ENCODE data around the gene TRMO. TPM values are rescaled to one million over a fixed set of nuclear protein-coding genes. Genes with fewer than 3 reads are reported as not detected.

The TRMO gene
- total RNA-seq, 4 donors from 2014 or later: 25.7 to 104 (median 29.3) TPM

DNA sequence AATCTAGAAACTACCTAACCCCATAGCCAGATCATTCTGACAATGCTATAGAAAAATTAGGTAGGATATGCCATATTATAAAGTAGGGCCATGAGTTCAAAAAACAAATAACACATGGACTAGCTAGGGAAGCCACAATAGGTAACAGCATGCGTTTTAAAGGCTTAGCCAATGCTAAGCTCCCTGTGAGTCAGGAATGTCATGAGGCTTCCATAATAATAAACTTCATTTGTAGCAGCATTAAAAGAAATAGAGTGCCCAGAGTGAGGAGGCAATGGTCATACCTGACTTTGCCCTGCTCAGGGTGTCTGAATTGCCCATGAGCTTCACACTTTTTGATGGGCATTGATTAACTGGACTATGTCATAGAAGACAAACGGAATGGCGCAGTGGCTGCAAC lies 53.4 kb downstream of the TRMO start:
- no peaks in the 10 kb centered on the region for H3K27me3 ChIP-seq

DNA sequence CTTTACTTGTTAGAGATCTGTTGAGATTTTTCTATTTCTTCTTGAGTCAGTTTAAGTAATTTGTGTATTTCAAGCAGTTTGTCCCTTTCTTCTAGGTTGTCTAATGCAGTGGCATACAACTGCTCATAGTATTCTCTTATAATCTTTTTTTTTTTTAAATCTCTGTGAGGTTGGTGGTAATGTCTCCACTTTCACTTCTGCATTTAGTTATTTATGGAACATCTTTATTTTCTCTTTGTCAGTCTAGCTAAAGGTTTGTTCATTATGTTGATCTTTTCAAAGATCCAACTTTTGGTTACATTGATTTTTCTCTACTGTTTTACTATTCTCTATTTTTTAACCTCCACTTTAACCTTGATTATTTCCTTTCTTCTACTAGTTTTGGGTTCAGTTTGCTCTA lies 55.5 kb downstream of the TRMO start:
- H3K27me3 ChIP-seq: no peaks in the 10 kb centered on the region
- no peak for DNase-seq
- no peaks in the 10 kb centered on the region for H3K4me1 ChIP-seq
- peaks cover 0 to 11% (median 0%) of the 10 kb centered on the region in 4 donors for H3K9me3 ChIP-seq
- H3K36me3 ChIP-seq: no peaks in the 10 kb centered on the region
- TF ChIP-seq, protein P1, sequence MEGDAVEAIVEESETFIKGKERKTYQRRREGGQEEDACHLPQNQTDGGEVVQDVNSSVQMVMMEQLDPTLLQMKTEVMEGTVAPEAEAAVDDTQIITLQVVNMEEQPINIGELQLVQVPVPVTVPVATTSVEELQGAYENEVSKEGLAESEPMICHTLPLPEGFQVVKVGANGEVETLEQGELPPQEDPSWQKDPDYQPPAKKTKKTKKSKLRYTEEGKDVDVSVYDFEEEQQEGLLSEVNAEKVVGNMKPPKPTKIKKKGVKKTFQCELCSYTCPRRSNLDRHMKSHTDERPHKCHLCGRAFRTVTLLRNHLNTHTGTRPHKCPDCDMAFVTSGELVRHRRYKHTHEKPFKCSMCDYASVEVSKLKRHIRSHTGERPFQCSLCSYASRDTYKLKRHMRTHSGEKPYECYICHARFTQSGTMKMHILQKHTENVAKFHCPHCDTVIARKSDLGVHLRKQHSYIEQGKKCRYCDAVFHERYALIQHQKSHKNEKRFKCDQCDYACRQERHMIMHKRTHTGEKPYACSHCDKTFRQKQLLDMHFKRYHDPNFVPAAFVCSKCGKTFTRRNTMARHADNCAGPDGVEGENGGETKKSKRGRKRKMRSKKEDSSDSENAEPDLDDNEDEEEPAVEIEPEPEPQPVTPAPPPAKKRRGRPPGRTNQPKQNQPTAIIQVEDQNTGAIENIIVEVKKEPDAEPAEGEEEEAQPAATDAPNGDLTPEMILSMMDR (IDR thresholded peaks at IDR 0.05): no peak
- no peak for TF ChIP-seq POLR2A (IDR thresholded peaks at IDR 0.05)
- H3K4me3 ChIP-seq: no peak overlapping the region
- H3K27ac ChIP-seq: no peak overlapping the region

More for the DNA sequence above, 53.4 kb downstream of the TRMO start:
- Histone ChIP-seq H3K4me3 (no peak overlapping the region), H3K9me3 (peaks cover 0 to 11% (median 0%) of the 10 kb centered on the region in 4 donors), H3K27ac (no peak overlapping the region), H3K4me1 (no peaks in the 10 kb centered on the region), H3K36me3 (no peaks in the 10 kb centered on the region)
- no peak for DNase-seq
- TF ChIP-seq, protein P1 (IDR thresholded peaks at IDR 0.05): no peak
- no peak for TF ChIP-seq POLR2A (IDR thresholded peaks at IDR 0.05)

DNA sequence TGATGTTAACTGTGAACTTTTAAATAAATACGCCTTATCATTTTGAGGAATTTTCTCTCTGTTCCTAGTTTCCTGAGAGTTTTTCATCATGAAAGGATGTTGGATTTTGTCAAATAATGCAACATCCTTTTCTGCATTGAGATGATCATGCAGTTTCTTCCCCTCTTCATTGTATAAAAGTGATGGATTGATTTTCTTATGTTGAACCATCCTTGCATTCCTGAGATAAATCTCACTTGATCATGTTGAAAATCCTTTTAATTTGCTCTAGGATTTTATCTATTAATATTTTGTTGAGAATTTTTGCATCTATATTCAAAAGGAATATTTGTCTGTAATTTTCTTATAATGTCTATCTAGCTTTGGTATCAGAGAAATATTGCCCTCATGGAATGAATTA lies 56.0 kb downstream of the TRMO start:
- H3K4me3 ChIP-seq: no peak overlapping the region
- no peak for TF ChIP-seq POLR2A (IDR thresholded peaks at IDR 0.05)
- TF ChIP-seq, protein P1 (IDR thresholded peaks at IDR 0.05): no peak
- H3K27me3 ChIP-seq: no peaks in the 10 kb centered on the region
- peaks cover 0 to 11% (median 0%) of the 10 kb centered on the region in 4 donors for H3K9me3 ChIP-seq
- no peak overlapping the region for H3K27ac ChIP-seq
- DNase-seq: no peak
- no peaks in the 10 kb centered on the region for H3K4me1 ChIP-seq
- H3K36me3 ChIP-seq: no peaks in the 10 kb centered on the region

DNA sequence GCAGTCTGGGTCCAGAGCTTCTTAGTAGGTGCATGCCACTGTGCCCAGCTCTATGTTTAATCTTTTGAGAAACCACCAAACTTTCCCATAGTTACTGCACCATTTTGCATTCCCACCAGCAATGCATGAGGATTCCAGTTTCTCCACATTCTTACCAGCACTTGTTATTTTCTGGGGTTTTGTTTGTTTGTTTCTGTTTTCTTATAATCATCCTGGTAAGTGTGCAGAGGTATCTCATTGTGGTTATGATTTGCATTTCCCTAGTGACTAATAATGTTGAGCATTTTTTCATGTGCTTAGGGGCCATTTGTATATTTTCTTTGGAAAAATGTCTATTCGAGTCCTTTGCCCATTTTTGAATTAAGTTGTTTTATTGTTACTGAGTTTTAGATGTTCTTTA lies 57.9 kb downstream of the TRMO start:
- H3K9me3 ChIP-seq: peaks cover 0 to 11% (median 0%) of the 10 kb centered on the region in 4 donors
- no peaks in the 10 kb centered on the region for H3K27me3 ChIP-seq

DNA sequence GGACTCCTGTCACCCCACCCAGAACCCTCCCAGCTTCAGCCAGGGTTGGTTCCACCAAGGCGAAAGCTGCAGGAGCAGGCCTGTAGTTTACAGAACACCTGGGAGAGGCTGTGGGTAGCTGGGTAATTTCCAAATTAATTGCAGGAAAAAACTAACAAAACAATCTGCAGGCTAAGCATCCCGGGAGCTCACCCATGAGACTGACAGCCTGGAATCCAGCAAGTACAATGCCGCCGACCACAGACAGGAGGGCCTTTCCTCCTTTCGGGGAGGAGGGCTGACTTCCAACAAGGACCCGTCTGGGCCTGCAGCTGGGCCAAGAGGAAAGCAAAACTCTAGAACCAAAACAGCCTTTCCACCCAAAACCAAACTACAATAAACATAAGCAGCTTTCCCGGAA lies 59.0 kb downstream of the TRMO start:
- DNase-seq: no peak

More for the DNA sequence above, 57.9 kb downstream of the TRMO start:
- Histone ChIP-seq H3K36me3 (no peaks in the 10 kb centered on the region), H3K4me3 (no peak overlapping the region), H3K27ac (no peak overlapping the region), H3K4me1 (no peaks in the 10 kb centered on the region)
- DNase-seq: no peak
- TF ChIP-seq, protein P1 (IDR thresholded peaks at IDR 0.05): no peak
- TF ChIP-seq POLR2A (IDR thresholded peaks at IDR 0.05): no peak

More for the DNA sequence above, 59.0 kb downstream of the TRMO start:
- peaks cover 0 to 11% (median 0%) of the 10 kb centered on the region in 4 donors for H3K9me3 ChIP-seq
- TF ChIP-seq, protein P1 (IDR thresholded peaks at IDR 0.05): no peak
- no peak for TF ChIP-seq POLR2A (IDR thresholded peaks at IDR 0.05)
- H3K4me3 ChIP-seq: no peak overlapping the region
- no peak overlapping the region for H3K27ac ChIP-seq
- H3K36me3 ChIP-seq: no peaks in the 10 kb centered on the region
- no peaks in the 10 kb centered on the region for H3K4me1 ChIP-seq
- H3K27me3 ChIP-seq: peaks cover 0 to under 1% of the 10 kb centered on the region in 2 donors

Data from Peyer's patch (tissue), 4 donors.